GM18520 (cell line): ENCODE results near the gene EFHD1.
"Not testable (repeated sequence)": the region's sequence is repeated elsewhere in the genome, so short reads cannot be mapped to it uniquely, and the experiment has no call there.

Experiments
- ATAC-seq: cut with Tn5 transposase; IDR thresholded peaks from one replicate; pipeline ENCODE4 v1.9.1; 2021; ENCODE audit not compliant: unreplicated experiment

EFHD1 gene

GRCh38 chr2:232615339-232615738 lies 18.1 kb upstream of the EFHD1 start:
- ATAC-seq: no peak

GRCh38 chr2:232621186-232621585 lies 12.2 kb upstream of the EFHD1 start:
- ATAC-seq: no peak

GRCh38 chr2:232622563-232622962 lies 10.8 kb upstream of the EFHD1 start:
- no peak for ATAC-seq

- ATAC-seq: no peak
Measured at GRCh38 chr2:232623768-232624765, 9.3 kb upstream of the EFHD1 start.

- no peak for ATAC-seq
Measured at GRCh38 chr2:232626584-232626983, 6.8 kb upstream of the EFHD1 start.

- no peak for ATAC-seq
Measured at GRCh38 chr2:232628466-232629128, 4.8 kb upstream of the EFHD1 start.

GRCh38 chr2:232629129-232629475 lies 4.3 kb upstream of the EFHD1 start:
- ATAC-seq: no peak

GRCh38 chr2:232632229-232632903 lies 1.0 kb upstream of the EFHD1 start:
- ATAC-seq: no peak

GRCh38 chr2:232632904-232633412 lies 446 bp upstream of the EFHD1 start:
- ATAC-seq: no peak

GRCh38 chr2:232634206-232635150 lies 1.1 kb downstream of the EFHD1 start:
- no peak for ATAC-seq

GRCh38 chr2:232635376-232635775 lies 2.0 kb downstream of the EFHD1 start:
- ATAC-seq: not testable (repeated sequence)

GRCh38 chr2:232635820-232636219 lies 2.4 kb downstream of the EFHD1 start:
- ATAC-seq: no peak

GRCh38 chr2:232636788-232637420 lies 3.5 kb downstream of the EFHD1 start:
- no peak for ATAC-seq

- no peak for ATAC-seq
Measured at GRCh38 chr2:232637866-232638583, 4.6 kb downstream of the EFHD1 start.

GRCh38 chr2:232641153-232641848 lies 7.9 kb downstream of the EFHD1 start:
- ATAC-seq: no peak

GRCh38 chr2:232643147-232643425 lies 9.7 kb downstream of the EFHD1 start:
- ATAC-seq: no peak

- ATAC-seq: no peak
Measured at GRCh38 chr2:232643813-232644347, 10.5 kb downstream of the EFHD1 start.

GRCh38 chr2:232645061-232645460 lies 11.7 kb downstream of the EFHD1 start:
- no peak for ATAC-seq

- no peak for ATAC-seq
Measured at GRCh38 chr2:232646726-232647125, 13.3 kb downstream of the EFHD1 start.
